ENCODE measurements around the gene STX8. TPM values are rescaled to one million over a fixed set of nuclear protein-coding genes. Genes with fewer than 3 reads are reported as not detected.
"Not testable (repeated sequence)": the region's sequence is repeated elsewhere in the genome, so short reads cannot be mapped to it uniquely, and the experiment has no call there.

Gene STX8
- total RNA-seq, 2 experiments from 2014 or later: 50.8 to 59.9 TPM

- H3K36me3 Mint-ChIP-seq: peaks cover 22% of the 10 kb centered on the region
- H3K4me1 Mint-ChIP-seq: peaks cover 20% of the 10 kb centered on the region
- no peak overlapping the region for H3K4me3 Mint-ChIP-seq
- peaks cover 7% of the 10 kb centered on the region for H3K9me3 Mint-ChIP-seq
- no peaks in the 10 kb centered on the region for H3K27me3 Mint-ChIP-seq
- H3K27ac Mint-ChIP-seq: no peak overlapping the region
- DNase-seq: no peak
Measured at GRCh38 chr17:9568957-9569588, 6.5 kb downstream of the STX8 start.

GRCh38 chr17:9568004-9568403 lies 7.6 kb downstream of the STX8 start:
- Mint-ChIP-seq H3K4me1 (peaks cover 18% of the 10 kb centered on the region), H3K9me3 (peaks cover 5% of the 10 kb centered on the region), H3K36me3 (peaks cover 29% of the 10 kb centered on the region), H3K4me3 (no peak overlapping the region), H3K27me3 (no peaks in the 10 kb centered on the region), H3K27ac (no peak overlapping the region)
- no peak for DNase-seq

DNA sequence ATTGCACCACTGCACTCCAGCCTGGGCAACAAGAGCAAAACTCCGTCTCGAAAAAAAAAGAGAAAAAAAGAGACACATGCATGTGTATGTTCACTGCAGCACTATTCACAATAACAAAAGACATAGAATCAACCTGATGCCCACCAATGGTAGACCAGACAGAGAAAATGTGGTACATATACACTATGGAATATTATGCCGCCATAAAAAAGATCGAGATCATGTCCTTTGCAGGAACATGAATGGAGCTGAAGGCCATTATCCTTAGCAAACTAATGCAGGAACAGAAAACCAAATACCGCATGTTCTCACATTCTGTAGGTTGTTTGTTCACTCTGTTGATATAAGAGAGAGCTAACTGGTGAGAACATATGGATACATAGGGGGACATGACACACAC lies 8.9 kb downstream of the STX8 start:
- DNase-seq, H3K9me3 Mint-ChIP-seq, H3K27ac Mint-ChIP-seq, H3K27me3 Mint-ChIP-seq, H3K4me3 Mint-ChIP-seq: not testable (repeated sequence)
- Mint-ChIP-seq H3K4me1 (peaks cover 18% of the 10 kb centered on the region), H3K36me3 (peaks cover 32% of the 10 kb centered on the region)

- H3K9me3 Mint-ChIP-seq: peaks cover 4% of the 10 kb centered on the region
- H3K4me1 Mint-ChIP-seq: peaks cover 18% of the 10 kb centered on the region
- H3K36me3 Mint-ChIP-seq: peaks cover 32% of the 10 kb centered on the region
- no peak overlapping the region for H3K4me3 Mint-ChIP-seq
- H3K27me3 Mint-ChIP-seq: no peaks in the 10 kb centered on the region
- peak overlapping the region; percentile 1 for H3K27ac Mint-ChIP-seq
- DNase-seq: no peak
Measured at GRCh38 chr17:9566067-9566466, 9.6 kb downstream of the STX8 start.

- H3K4me1 Mint-ChIP-seq: peaks cover 18% of the 10 kb centered on the region
- no peak overlapping the region for H3K27ac Mint-ChIP-seq
- peaks cover 32% of the 10 kb centered on the region for H3K36me3 Mint-ChIP-seq
- H3K9me3 Mint-ChIP-seq: peaks cover 4% of the 10 kb centered on the region
- H3K27me3 Mint-ChIP-seq: no peaks in the 10 kb centered on the region
- no peak for DNase-seq
- H3K4me3 Mint-ChIP-seq: no peak overlapping the region
Measured at GRCh38 chr17:9564104-9564503, 11.5 kb downstream of the STX8 start.

GRCh38 chr17:9557857-9558256 lies 17.8 kb downstream of the STX8 start:
- no peaks in the 10 kb centered on the region for H3K27me3 Mint-ChIP-seq
- H3K36me3 Mint-ChIP-seq: peaks cover 3% of the 10 kb centered on the region
- no peak overlapping the region for H3K4me3 Mint-ChIP-seq
- DNase-seq: no peak
- peaks cover 3% of the 10 kb centered on the region for H3K4me1 Mint-ChIP-seq
- H3K9me3 Mint-ChIP-seq: no peaks in the 10 kb centered on the region
- no peak overlapping the region for H3K27ac Mint-ChIP-seq

DNA sequence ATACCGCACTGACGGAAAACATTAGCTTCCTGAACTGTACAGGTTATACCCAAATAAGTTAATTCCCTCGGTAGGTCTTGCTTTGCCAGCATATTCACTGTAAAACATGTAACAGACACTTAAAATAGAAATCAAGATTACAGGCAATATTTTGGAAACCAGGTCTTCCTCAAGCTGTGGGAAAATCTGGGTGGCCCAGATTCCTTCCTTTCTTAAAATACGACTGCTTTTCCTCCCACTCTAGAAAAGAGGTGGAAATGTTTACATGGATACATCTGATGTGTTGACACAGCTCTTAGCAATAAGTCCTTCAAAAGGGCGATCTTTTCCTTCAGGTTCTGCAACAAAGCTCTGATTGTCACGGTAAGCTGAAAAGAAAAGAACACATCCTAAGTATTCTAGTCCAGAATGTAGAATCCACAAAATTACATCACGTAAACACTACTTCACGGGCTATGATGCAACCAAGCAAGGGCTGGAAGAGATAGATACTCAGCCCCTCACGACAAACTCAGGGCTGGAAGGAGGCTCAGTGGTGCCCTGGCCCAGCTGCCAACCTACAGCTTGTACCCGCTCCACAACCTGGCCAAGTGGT lies 18.4 kb downstream of the STX8 start:
- no peaks in the 10 kb centered on the region for H3K27me3 Mint-ChIP-seq
- H3K36me3 Mint-ChIP-seq: no peaks in the 10 kb centered on the region
- no peaks in the 10 kb centered on the region for H3K4me1 Mint-ChIP-seq
- DNase-seq: no peak
- H3K9me3 Mint-ChIP-seq: no peaks in the 10 kb centered on the region
- no peak overlapping the region for H3K4me3 Mint-ChIP-seq
- no peak overlapping the region for H3K27ac Mint-ChIP-seq

- H3K27me3 Mint-ChIP-seq, H3K4me1 Mint-ChIP-seq, H3K9me3 Mint-ChIP-seq, H3K36me3 Mint-ChIP-seq, H3K27ac Mint-ChIP-seq, H3K4me3 Mint-ChIP-seq: not testable (repeated sequence)
- DNase-seq: peak; percentile 35
Measured at GRCh38 chr17:9554715-9555114, 20.9 kb downstream of the STX8 start.

DNA sequence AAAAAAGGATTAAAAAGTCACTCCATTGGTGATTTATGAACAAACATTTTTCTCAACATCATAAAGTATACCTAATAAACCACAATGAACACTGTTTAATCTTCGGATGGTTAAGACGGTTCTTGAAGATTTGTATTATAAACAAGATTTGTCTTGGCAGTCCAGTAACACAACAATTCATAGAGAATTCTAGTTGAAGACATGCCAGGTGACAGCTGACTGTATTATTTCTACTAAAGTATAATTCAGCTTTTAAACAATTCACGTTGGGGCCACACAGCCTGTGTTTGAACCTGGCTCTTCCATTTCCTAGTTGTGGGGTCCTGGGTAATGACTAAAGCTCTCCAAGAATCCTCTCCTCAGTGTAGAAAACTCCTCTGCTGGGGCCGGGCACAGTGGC lies 22.0 kb downstream of the STX8 start:
- DNase-seq: no peak
- Mint-ChIP-seq H3K4me1 (no peaks in the 10 kb centered on the region), H3K4me3 (no peak overlapping the region), H3K36me3 (peaks cover 5% of the 10 kb centered on the region), H3K27ac (no peak overlapping the region), H3K9me3 (no peaks in the 10 kb centered on the region), H3K27me3 (no peaks in the 10 kb centered on the region)

GRCh38 chr17:9553181-9553580 lies 22.4 kb downstream of the STX8 start:
- no peak overlapping the region for H3K4me3 Mint-ChIP-seq
- no peaks in the 10 kb centered on the region for H3K4me1 Mint-ChIP-seq
- no peaks in the 10 kb centered on the region for H3K27me3 Mint-ChIP-seq
- no peak overlapping the region for H3K27ac Mint-ChIP-seq
- H3K9me3 Mint-ChIP-seq: no peaks in the 10 kb centered on the region
- H3K36me3 Mint-ChIP-seq: peaks cover 5% of the 10 kb centered on the region
- DNase-seq: no peak

- Mint-ChIP-seq H3K9me3 (no peaks in the 10 kb centered on the region), H3K36me3 (peaks cover 5% of the 10 kb centered on the region), H3K27me3 (no peaks in the 10 kb centered on the region), H3K4me1 (no peaks in the 10 kb centered on the region), H3K4me3 (no peak overlapping the region), H3K27ac (no peak overlapping the region)
- no peak for DNase-seq
Measured at GRCh38 chr17:9549215-9549614, 26.4 kb downstream of the STX8 start.

DNA sequence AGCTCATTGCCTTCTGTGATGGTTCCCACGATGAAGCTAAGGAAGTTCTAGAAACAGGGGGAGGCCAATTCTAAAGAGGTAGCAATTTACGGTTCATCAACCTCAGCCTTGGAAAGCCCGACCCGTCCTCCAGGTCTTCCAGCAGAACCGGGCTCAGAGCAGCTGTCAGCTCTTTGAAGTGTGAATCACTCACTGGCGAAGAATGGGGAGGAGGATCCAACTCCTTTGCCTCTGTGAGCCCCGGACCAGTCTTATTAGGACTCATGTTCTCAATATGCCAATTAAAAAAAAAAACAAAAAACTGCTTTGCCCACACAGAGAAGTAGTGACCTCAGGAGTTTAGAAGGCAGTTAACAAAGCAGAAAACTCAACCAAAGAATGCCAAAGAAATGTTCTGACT lies 31.4 kb downstream of the STX8 start:
- H3K9me3 Mint-ChIP-seq: no peaks in the 10 kb centered on the region
- no peaks in the 10 kb centered on the region for H3K27me3 Mint-ChIP-seq
- H3K36me3 Mint-ChIP-seq: peaks cover 9% of the 10 kb centered on the region

DNA sequence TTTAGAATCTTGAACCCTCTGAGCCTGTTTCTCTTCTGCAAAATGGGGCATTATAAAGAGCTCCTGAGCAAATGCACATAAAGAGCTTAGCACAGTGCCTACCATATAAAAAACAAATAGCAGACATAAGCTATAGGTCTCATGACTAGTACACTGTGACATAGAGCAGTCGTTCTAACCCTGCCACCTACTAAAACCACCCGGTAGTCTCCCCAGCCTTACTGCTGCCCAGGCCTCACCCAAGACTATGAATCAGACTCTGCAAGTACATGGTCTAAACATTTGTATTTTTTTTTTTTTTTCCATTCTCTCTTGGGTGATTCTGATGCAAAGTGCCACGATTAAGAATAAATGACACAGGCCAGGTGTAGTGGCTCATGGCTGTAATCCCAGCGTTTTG lies 33.9 kb downstream of the STX8 start:
- Mint-ChIP-seq H3K4me1 (no peaks in the 10 kb centered on the region), H3K36me3 (peaks cover 11% of the 10 kb centered on the region), H3K4me3 (no peak overlapping the region), H3K9me3 (no peaks in the 10 kb centered on the region), H3K27me3 (no peaks in the 10 kb centered on the region), H3K27ac (no peak overlapping the region)
- no peak for DNase-seq

More for the DNA sequence above, 31.4 kb downstream of the STX8 start:
- no peak for DNase-seq
- H3K27ac Mint-ChIP-seq: no peak overlapping the region
- H3K4me3 Mint-ChIP-seq: no peak overlapping the region
- H3K4me1 Mint-ChIP-seq: no peaks in the 10 kb centered on the region

GRCh38 chr17:9538626-9539025 lies 37.0 kb downstream of the STX8 start:
- Mint-ChIP-seq H3K4me3 (no peak overlapping the region), H3K4me1 (no peaks in the 10 kb centered on the region), H3K9me3 (no peaks in the 10 kb centered on the region), H3K36me3 (peaks cover 12% of the 10 kb centered on the region), H3K27me3 (no peaks in the 10 kb centered on the region), H3K27ac (no peak overlapping the region)
- no peak for DNase-seq

- H3K4me3 Mint-ChIP-seq: no peak overlapping the region
- no peaks in the 10 kb centered on the region for H3K27me3 Mint-ChIP-seq
- H3K4me1 Mint-ChIP-seq: no peaks in the 10 kb centered on the region
- H3K9me3 Mint-ChIP-seq: no peaks in the 10 kb centered on the region
- peaks cover 10% of the 10 kb centered on the region for H3K36me3 Mint-ChIP-seq
- DNase-seq: no peak
- H3K27ac Mint-ChIP-seq: no peak overlapping the region
Measured at GRCh38 chr17:9537177-9537776, 38.3 kb downstream of the STX8 start.

DNA sequence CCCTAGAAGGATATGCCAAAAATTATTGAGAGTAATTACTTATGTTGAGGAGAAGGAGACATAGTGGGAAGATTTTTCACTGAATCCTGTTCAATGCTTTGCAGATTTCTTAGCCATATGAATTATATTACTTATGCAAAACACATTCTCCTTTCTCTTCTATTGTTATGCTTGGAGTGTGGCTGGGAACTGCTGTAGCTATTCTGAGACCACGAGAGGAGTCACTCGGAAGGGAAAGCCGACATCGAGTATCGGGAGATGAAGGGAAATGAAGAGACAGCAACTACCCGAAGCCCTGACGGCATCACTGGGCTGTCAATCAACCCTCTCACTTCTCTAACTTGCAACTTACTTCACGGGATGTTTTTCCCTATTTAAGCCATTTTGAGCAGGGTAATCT lies 39.6 kb downstream of the STX8 start:
- Mint-ChIP-seq H3K27me3 (no peaks in the 10 kb centered on the region), H3K4me1 (no peaks in the 10 kb centered on the region), H3K36me3 (peaks cover 10% of the 10 kb centered on the region), H3K4me3 (no peak overlapping the region), H3K9me3 (no peaks in the 10 kb centered on the region), H3K27ac (no peak overlapping the region)
- DNase-seq: no peak

Data from activated naive CD8-positive, alpha-beta T cell treated with anti-CD3 and anti-CD28 coated beads for 36 hours (primary cell).